ENCODE measurements around the gene AGBL3.

Gene AGBL3

DNA sequence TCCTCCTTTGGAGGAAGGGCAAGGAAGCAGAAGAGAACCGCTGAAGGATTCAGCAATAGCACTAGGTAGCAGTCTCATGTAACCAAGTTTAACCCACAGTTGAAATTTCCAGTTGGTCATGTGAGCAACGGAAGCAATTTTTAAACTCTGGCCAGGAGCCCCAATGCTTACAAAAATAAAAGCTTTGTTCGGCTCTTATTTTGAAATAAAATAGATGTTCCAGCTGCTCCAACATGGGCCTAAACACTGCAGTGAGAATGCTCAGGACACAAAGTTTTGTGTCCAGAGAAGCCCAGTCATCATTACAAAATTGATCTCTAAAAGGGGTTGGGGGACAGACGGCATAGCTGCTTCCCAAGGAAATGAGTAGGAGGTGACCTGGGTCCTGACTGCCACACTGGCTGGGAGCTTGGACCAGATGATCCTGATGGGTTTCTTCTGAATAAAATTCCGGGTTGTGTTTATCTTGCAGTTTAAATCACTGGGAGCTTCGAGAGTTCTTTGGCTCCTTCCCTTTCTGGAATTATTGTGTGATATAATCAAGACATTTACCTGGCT, 161.1 kb downstream of the AGBL3 start:
- DNase-seq (ENCODE audit: low read depth in 3 of 3) = no peak

GRCh38 chr7:135147899-135148721, 161.8 kb downstream of the AGBL3 start, which contains the start of gene TMEM140:
TSS of gene TMEM140 (plus strand) at chr7:135148072. CDS start at chr7:135164442, 16,370 bp downstream.
- peak in 2 of 3 experiments; percentile 31 to 38 for DNase-seq (ENCODE audit: low read depth in 3 of 3)

DNA sequence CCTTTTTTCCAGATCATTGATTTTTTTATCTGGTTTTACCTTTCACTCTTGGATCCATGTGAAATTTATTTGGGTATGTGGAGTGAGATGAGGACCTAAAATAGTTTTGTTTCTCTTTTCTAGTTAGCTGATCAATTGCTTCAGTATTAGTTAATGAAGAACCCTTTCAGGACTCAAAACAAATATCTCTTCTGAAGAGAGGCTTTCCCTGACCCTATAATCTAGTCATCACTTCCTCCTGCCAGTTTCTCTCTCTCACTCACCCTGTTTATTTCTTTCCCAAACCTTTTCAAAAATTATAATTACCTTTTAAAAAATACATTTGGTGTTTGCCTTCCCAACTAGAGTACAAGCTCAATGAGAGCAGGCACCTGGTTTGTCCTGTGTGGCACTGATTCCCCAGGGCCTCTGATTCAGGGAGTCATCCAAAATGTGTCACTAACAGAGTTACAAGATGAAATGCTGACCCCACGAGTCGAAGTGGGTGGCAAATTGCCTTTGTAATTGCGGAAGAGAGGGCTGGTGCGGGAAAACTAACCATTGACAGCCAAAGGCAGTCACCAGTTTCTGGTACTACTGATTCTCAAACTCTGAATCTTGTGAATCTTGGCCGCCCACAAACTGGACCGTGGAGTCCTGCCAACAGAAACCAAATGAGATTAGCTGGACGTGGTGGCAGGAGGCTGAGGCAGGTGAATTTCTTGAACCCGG, 163.9 kb downstream of the AGBL3 start:
- no peak for DNase-seq (ENCODE audit: low read depth in 3 of 3)

DNA sequence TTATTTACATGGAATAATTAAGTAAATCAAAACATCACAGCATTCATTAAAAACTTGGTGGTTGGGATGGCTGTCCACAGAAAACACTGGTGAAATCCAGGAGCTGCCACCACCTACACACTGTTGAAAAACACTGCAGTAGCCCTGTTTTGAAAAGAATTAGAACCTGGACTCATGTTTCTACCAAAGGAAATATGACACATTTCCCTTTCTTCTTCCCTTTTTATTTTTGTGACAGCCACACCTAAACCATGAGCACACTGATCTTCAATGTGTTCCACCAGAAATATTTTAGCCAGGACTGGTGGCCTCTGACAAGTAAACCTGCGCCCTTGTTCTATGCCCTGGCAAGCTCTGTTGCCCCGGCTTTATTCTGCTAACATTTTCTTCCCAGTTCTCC, 164.8 kb downstream of the AGBL3 start:
- no peak for DNase-seq (ENCODE audit: low read depth in 3 of 3)

DNA sequence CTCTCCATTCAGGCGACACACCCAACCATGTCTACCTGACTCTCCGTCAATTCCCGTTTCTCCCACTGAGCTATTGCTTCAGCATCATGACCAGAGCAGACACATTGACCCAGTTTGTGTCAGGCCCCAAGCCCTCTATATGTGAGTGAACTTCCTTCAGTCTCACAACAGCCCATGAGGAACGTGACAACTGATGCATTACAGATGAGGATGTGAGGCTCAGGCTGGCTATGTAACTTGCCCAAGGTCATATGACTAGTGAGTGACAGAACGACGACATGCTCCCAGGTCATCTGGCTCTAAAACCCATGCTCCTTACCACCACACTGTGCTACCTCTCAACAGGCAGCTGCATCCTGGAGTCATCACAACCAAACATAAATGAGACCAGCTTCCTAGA, 165.2 kb downstream of the AGBL3 start:
- DNase-seq (ENCODE audit: low read depth in 3 of 3) = no peak

DNA sequence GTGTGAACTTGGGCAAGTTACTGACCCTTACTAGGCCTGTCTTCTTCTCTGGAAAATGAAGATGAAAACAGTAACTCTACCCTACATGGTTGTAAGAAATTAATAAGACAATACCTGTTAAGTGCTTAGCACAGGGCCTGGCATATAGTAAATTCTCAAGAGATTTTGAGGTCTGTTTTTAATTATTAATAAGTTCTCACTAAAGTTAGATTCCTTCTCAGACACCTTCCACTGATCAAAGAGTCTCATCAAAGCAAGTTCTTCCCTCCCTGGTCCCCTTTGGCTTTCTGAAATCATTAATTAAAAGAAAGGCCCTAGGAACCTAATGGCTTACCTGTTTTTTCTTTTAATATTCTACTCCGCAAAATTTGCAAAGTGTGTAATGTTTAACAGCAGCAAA, 166.1 kb downstream of the AGBL3 start:
- no peak for DNase-seq (ENCODE audit: low read depth in 3 of 3)

- DNase-seq (ENCODE audit: low read depth in 3 of 3) = no peak
Measured at GRCh38 chr7:135154734-135155133, 168.4 kb downstream of the AGBL3 start.

DNA sequence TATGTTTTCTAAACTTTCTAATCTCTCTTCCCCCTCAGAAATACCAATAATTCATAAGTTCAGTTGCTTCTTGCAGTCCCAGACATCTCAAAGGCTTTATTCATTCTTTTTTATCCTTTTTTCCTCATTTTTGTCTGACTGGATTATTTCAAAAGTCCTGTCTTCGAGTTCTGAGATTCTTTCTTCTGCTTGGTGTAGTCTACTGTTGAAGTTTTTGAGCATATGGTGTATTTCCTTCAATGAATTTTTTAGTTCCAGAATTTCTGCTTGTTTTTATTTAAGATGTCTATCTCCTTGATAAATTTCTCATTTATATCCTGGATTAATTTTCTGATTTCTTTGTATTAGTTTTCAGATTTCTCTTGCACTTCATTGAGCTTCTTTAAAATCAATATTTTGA, 170.0 kb downstream of the AGBL3 start:
- no peak for DNase-seq (ENCODE audit: low read depth in 3 of 3)

DNA sequence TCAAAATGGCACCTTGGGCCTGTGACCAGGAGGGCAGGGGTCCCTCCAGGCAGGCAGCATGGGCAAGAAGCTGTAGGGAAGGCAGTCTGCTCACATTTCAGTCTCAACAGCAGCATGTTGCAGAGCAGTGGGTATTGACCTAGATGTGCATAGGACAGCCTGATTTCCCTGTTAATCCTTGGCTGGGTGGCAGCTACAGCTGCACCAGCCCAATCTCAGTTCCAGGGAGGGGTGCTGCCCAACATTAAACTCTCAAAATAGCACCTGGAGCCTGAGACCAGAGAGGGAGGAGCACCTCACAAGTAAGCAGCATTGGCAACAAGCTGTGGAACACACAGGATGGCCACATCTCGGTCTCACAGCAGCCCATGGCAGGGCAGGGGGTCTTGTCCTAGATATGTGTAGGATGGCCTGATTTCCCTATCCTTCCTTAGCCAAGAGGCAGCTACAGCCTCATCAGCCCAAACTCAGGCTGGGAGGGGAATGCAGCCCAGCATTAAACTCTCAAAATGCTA, 171.9 kb downstream of the AGBL3 start:
- no peak for DNase-seq (ENCODE audit: low read depth in 3 of 3)

DNA sequence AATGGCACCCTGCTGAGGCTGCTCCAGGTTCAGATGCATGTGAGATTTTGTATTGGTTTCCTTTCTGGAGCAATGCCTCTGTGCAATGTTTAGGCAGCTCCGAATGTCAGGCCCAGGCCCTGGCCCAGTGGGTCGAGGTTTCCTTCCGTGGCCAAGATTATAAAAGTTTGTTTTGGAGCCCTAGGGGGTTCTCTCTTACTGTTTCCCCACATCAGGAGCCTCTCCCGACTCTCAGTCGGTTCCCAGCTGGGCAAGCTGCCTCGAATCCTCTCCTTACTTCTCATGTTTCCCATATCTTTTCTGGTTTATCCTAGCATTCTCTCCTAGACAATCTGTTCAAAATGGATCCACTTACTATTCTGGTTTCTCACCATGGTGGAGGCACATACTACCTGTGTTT, 172.6 kb downstream of the AGBL3 start:
- DNase-seq (ENCODE audit: low read depth in 3 of 3) = no peak

- no peak for DNase-seq (ENCODE audit: low read depth in 3 of 3)
Measured at GRCh38 chr7:135159359-135160085, 173.2 kb downstream of the AGBL3 start.

- DNase-seq (ENCODE audit: low read depth in 3 of 3) = no peak
Measured at GRCh38 chr7:135160098-135160857, 174.0 kb downstream of the AGBL3 start.

GRCh38 chr7:135160858-135161653, 174.7 kb downstream of the AGBL3 start:
- no peak for DNase-seq (ENCODE audit: low read depth in 3 of 3)

DNA sequence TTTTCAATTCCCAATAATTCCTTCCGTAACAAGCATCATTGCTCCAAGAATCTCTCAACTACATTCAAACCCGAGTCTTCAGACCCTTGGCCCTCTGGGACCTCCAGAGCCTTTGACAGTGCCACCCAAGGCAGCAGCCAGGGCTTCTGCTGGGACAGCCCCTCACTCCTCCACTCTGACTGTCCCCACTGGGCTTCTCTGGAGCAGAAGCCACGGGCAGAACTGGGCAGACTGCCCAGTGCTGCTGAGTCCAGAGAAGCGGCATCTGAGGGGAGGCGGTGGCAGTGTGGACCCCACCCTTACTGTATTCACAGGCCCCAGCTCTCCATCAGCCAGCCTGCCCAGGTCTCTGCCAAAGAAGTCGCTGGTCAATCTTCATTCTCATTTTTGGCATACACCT, 175.4 kb downstream of the AGBL3 start:
- no peak for DNase-seq (ENCODE audit: low read depth in 3 of 3)

DNA sequence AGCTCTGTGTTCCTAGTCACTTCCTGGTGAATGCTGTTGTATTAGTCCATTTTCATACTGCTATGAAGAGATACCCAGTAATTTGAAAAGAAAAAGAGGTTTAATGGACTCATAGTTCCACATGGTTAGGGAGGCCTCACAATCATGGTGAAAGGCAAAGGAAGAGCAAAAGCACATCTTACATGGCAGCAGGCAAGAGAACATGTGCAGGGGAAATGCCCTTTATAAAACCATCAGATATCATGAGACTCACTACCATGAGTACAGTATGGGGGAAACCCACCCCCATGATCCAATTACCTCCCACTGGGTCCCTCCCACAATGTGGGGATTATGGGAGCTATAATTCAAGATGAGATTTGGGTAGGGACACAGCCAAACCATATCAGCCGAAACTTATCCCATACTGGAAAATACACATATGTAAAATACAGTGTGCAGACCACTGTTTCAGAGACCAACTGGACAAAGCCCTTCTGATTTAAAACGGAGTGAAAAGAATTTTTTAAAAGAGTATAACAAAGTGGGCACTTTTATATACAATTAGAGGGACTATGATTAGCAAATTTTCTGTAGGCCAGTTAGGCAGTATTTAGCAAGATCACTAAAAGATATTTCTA, 176.2 kb downstream of the AGBL3 start:
- no peak for DNase-seq (ENCODE audit: low read depth in 3 of 3)

DNA sequence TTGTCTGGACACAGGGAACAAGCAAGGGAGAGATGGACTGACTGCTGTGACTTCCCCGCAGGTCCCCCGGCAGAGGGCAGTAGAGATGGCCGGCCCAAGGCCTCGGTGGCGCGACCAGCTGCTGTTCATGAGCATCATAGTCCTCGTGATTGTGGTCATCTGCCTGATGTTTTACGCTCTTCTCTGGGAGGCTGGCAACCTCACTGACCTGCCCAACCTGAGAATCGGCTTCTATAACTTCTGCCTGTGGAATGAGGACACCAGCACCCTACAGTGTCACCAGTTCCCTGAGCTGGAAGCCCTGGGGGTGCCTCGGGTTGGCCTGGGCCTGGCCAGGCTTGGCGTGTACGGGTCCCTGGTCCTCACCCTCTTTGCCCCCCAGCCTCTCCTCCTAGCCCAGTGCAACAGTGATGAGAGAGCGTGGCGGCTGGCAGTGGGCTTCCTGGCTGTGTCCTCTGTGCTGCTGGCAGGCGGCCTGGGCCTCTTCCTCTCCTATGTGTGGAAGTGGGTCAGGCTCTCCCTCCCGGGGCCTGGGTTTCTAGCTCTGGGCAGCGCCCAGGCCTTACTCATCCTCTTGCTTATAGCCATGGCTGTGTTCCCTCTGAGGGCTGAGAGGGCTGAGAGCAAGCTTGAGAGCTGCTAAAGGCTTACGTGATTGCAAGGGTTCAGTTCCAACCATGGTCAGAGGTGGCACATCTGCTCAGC, 178.2 kb downstream of the AGBL3 start:
- no peak for DNase-seq (ENCODE audit: low read depth in 3 of 3)

- no peak for DNase-seq (ENCODE audit: low read depth in 3 of 3)
Measured at GRCh38 chr7:135165862-135166261, 179.6 kb downstream of the AGBL3 start.

DNA sequence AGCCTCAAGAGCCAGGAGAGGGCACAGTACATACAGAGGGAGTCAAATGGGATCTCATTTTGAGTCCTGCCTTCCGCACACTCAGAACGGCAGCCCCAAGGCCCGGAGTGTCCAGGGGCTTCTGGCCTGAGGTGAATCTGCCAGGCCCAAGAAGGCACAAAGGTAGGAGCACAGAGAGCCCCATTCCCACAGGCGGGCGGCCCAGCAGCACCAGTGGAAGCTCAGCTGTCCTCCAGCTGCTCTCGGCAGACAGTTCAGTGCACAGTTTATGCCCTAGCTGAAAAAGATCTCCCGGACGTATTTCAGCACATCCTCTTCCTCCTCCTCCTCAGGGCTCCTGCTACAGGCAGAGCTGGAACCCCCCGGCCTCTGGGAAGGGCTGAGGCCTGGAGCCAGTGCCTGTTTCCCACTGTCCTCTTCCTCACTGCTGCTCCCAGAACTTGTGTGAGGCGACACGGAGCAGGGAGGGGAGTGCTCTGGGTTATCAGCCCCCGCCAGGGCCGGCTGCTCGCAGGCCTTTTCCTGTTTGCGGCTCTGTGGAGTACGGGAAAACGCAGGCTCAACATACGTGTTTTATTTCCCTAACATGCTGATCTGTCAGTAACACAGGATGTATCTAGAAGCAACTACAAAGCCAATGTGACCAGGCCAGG, 180.2 kb downstream of the AGBL3 start:
- DNase-seq (ENCODE audit: low read depth in 3 of 3) = no peak

All from stimulated activated CD4-positive, alpha-beta T cell treated with anti-CD3 and anti-CD28 coated beads, TNF-alpha, amount 100 ng/mL, for 4 hours (primary cell).